ENCODE results near the gene CLSTN2.

GRCh38 chr3:140626856-140627255 lies 691.9 kb downstream of the CLSTN2 start:
- TF ChIP-seq POLR2A (IDR thresholded peaks at IDR 0.05; ENCODE audit: low read depth, low read length) (no peak), POLR2AphosphoS5 (IDR thresholded peaks at IDR 0.05; ENCODE audit: low read depth, low read length) (no peak), TAF1 (IDR thresholded peaks at IDR 0.05; ENCODE audit: low read depth, low read length) (no peak), POU2F2 (IDR thresholded peaks at IDR 0.05; ENCODE audit: low read depth, low read length) (no peak), SPI1 (IDR thresholded peaks at IDR 0.05; ENCODE audit: low read depth, low read length) (no peak), PAX5 (IDR thresholded peaks at IDR 0.05; ENCODE audit: insufficient read depth, low read length, severe bottlenecking) (no peak)
